Lung (tissue), 12 donors: ENCODE results near the gene SPECC1. TPM values are rescaled to one million over a fixed set of nuclear protein-coding genes. Genes with fewer than 3 reads are reported as not detected.
A peak's percentile ranks its signal among the peaks of the same experiment; 100 is the strongest.
"Not testable (repeated sequence)": the region's sequence is repeated elsewhere in the genome, so short reads cannot be mapped to it uniquely, and the experiment has no call there.

ENCODE experiments used
- ATAC-seq: fragments of 200-7000 bp; cut with Tn5 transposase; one replicate; pipeline ENCODE4 v1.9.1; 2020; ENCODE audit warnings: moderate number of reproducible peaks; ENCODE audit not compliant: insufficient read depth, low FRiP score
- DNase-seq, 3 donors: peaks; one replicate each; pipeline ENCODE4 v3.0.0-alpha.2; 2013 to 2017
- H3K27ac ChIP-seq, 2 donors: one replicate each; pipeline ENCODE4 v1.5.1; 2013; ENCODE audit warnings: mild to moderate bottlenecking in 2 of 2, moderate library complexity in 2 of 2, control low read depth in 1 of 2, inconsistent platforms in 1 of 2, low read depth in 1 of 2, low read length in 1 of 2
- H3K27me3 ChIP-seq, 3 donors: one replicate each; pipeline ENCODE4 v1.5.1; 2013; ENCODE audit warnings: low read length in 2 of 3; ENCODE audit not compliant: control insufficient read depth in 3 of 3, insufficient read depth in 3 of 3
- H3K36me3 ChIP-seq, 4 donors: one replicate each; pipeline ENCODE4 v1.5.1; 2013; ENCODE audit warnings: low read length in 4 of 4, mild to moderate bottlenecking in 1 of 4, moderate library complexity in 1 of 4; ENCODE audit not compliant: control insufficient read depth in 4 of 4, insufficient read depth in 4 of 4
- H3K4me1 ChIP-seq, 5 donors: one replicate each; pipeline ENCODE4 v1.5.1; 2013; ENCODE audit warnings: low read length in 5 of 5, mild to moderate bottlenecking in 2 of 5, moderate library complexity in 1 of 5; ENCODE audit not compliant: control insufficient read depth in 5 of 5, insufficient read depth in 5 of 5
- H3K4me3 ChIP-seq: one replicate; pipeline ENCODE4 v1.5.1; 2013; ENCODE audit warnings: mild to moderate bottlenecking, control low read depth, moderate library complexity
- H3K9ac ChIP-seq, 2 donors: one replicate each; pipeline ENCODE4 v1.5.1; 2013; ENCODE audit warnings: low read length in 2 of 2, control low read depth in 1 of 2; ENCODE audit not compliant: insufficient read depth in 1 of 2
- H3K9me3 ChIP-seq, 4 donors: one replicate each; pipeline ENCODE4 v1.5.1; 2013; ENCODE audit warnings: low read length in 3 of 4, mild to moderate bottlenecking in 1 of 4, moderate library complexity in 1 of 4; ENCODE audit not compliant: control insufficient read depth in 4 of 4, insufficient read depth in 3 of 4
- WGBS, 2 donors: extraction: QIAGEN DNeasy Blood & Tissue Kit; methylation state at CpG; one replicate each; pipeline ENCODE4 v1.1.7; 2013; 5-methylcytosine and 5-hydroxymethylcytosine counted together
- polyA plus RNA-seq, 2 donors: library from polyadenylated mRNA; stranded (reverse); fragments of 200-250 nt; gene quantifications; one replicate each; pipeline ENCODE4 v1.2.1, GENCODE V29; 2013
- total RNA-seq, 2 donors: library from RNA; depleted of rRNA in 1 of 2; stranded (reverse); fragments of >200 nt in 1 of 2; gene quantifications; one replicate each; pipeline ENCODE4 v1.2.1, GENCODE V29; 2014 to 2021
- TF ChIP-seq, protein P1 (sequence below): IDR thresholded peaks from 2 replicates; pipeline ENCODE4 v1.5.1; 2012; ENCODE audit warnings: mild to moderate bottlenecking; ENCODE audit errors: control extremely low read depth, extremely low read depth
- donor health status: control.
- donor health status: control.
- donor health status: Bipolar disorder and iron deficiency.
- donor health status: healthy.
- donor health status: DM: yes; HTN: yes; CAD: no.

The SPECC1 gene
- total and polyA plus RNA-seq, 4 donors: 8.8 to 27.1 (median 14.7) TPM

DNA sequence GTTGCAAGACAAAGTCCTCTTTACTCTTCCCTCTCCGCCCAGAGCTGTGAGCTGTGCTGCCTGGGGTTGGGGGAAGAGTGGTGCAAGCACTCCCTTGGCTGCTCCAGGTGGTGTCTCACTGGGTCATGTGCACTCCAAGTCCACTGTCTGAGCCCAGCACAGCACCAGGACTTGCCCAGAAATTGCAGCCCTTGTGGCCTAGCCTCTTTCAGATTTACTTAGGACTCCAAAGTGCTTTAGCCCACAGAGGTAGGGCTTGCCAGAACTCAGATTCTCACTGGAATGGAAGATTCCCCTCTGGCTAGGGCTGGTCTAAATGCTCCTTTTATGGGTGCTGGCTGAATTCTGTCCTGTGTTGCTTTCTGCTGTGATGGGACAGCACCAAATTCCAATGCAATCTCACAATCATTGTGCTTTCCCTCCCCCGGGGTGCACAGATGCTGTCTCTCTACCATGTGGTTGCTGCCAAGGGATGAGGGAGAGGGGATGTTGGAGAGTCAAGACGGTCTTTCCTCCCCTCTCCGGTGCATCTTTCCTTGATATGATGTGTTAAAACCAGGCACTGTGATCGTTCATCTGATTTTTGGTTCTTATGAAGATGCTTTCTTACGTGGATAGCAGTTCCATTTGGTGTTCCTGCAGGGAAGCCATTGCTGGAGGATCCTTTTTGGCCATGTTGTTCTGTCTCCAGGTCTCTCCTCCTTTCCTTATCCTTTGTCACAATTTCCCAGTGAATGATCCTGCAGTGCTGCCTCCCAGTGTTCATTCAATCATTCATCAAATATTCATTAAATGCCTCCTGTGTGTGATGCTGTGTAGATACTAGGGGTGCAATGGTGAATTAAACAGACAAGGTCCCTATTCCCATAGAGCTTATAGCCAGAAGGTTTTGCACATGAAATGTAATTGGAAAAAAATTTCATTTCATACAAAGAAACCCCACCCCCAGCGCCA lies 216.3 kb downstream of the SPECC1 start:
- ATAC-seq: no peak

DNA sequence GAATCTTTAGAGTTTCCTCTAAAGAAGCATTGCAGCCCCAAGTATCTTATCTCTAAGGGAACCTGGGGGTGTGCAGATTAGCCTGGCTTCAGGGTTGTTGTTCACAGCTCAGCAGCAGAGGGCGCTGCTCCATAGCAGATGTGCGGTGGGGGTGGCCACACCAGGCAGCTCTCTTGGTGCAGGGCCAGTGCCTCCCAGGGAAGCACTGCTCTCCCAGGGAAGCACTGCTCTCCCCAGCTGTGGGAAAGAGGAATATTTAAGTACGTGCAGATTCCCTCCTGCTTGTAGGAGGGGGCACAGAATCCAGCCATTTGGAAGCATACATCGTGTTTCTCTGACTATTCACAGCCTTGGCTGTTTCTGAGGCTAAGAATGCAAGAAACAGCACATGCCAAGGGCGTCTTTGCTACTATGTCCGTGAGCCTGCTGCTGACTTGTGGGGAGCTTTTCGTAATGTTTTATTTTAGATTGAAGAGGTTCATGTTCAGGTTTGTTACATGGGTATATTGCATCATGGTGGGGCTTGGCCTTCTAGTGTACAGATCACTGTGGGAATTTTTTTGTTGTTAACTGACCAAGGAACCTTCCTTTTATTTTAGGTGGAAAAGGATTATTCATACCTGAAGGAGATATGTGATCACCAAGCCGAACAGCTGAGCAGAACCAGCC lies 217.8 kb downstream of the SPECC1 start:
- WGBS, 2 donors: 43 to 47% methylated on average over 8 of the region's 8 CpGs
- no peak overlapping the region for H3K27ac ChIP-seq
- no peaks in the 10 kb centered on the region for H3K9me3 ChIP-seq
- DNase-seq: peak; percentile 87 to 90 (median 88)
- peak; percentile 88 for ATAC-seq
- H3K27me3 ChIP-seq: no peaks in the 10 kb centered on the region
- peaks cover 0 to 3% (median 3%) of the 10 kb centered on the region in 5 donors for H3K4me1 ChIP-seq
- TF ChIP-seq, protein P1, sequence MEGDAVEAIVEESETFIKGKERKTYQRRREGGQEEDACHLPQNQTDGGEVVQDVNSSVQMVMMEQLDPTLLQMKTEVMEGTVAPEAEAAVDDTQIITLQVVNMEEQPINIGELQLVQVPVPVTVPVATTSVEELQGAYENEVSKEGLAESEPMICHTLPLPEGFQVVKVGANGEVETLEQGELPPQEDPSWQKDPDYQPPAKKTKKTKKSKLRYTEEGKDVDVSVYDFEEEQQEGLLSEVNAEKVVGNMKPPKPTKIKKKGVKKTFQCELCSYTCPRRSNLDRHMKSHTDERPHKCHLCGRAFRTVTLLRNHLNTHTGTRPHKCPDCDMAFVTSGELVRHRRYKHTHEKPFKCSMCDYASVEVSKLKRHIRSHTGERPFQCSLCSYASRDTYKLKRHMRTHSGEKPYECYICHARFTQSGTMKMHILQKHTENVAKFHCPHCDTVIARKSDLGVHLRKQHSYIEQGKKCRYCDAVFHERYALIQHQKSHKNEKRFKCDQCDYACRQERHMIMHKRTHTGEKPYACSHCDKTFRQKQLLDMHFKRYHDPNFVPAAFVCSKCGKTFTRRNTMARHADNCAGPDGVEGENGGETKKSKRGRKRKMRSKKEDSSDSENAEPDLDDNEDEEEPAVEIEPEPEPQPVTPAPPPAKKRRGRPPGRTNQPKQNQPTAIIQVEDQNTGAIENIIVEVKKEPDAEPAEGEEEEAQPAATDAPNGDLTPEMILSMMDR: peak; percentile 35
- no peak overlapping the region for H3K9ac ChIP-seq
- H3K4me3 ChIP-seq: no peak overlapping the region
- peaks cover 0 to 2% (median 0%) of the 10 kb centered on the region in 4 donors for H3K36me3 ChIP-seq

More for the DNA sequence above, 216.3 kb downstream of the SPECC1 start:
- H3K36me3 ChIP-seq: peaks cover 0 to 2% (median 0%) of the 10 kb centered on the region in 4 donors
- no peak overlapping the region for H3K27ac ChIP-seq
- no peaks in the 10 kb centered on the region for H3K9me3 ChIP-seq
- no peak overlapping the region for H3K4me3 ChIP-seq
- no peak overlapping the region for H3K9ac ChIP-seq
- peaks cover 0 to 3% (median 3%) of the 10 kb centered on the region in 5 donors for H3K4me1 ChIP-seq
- WGBS, 2 donors: 89 to 91% methylated on average over 7 of the region's 7 CpGs
- H3K27me3 ChIP-seq: no peaks in the 10 kb centered on the region
- TF ChIP-seq, protein P1: no peak
- no peak for DNase-seq

DNA sequence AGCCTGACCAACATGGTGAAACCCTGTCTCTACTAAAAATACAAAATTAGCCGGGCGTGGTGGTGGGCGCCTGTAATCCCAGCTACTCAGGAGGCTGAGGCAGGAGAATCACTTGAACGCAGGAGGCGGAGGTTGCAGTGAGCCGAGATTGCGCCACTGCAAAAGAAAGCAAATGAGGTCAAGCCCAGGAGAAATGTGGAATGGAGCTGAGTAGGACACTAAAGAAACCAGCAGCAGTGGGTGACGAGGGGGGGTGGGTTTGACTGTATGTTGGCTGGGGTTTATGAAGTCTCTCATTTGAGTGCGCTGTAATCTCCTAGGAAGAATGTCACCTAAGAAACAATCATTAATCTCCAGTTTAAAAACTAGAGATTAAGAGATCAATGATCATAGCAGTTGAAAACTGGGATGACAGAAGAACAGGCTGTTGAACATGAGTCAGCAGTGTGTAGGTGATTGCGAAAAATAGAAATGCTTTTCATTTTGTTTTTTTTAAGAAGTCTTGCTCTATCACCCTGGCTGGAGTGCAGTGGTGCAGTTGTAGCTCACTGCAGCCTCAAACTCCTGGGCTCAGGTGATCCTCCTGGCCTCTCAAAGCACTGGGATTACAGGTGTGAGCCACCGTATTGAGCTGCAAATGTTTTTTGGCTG lies 218.7 kb downstream of the SPECC1 start:
- not testable (repeated sequence) for H3K27me3 ChIP-seq, H3K4me1 ChIP-seq, H3K9ac ChIP-seq, DNase-seq, H3K27ac ChIP-seq, ATAC-seq, H3K9me3 ChIP-seq, H3K4me3 ChIP-seq
- H3K36me3 ChIP-seq: peaks cover 0 to 10% (median 2%) of the 10 kb centered on the region in 4 donors
- WGBS, 2 donors: 87 to 92% methylated on average over 11 of the region's 11 CpGs

DNA sequence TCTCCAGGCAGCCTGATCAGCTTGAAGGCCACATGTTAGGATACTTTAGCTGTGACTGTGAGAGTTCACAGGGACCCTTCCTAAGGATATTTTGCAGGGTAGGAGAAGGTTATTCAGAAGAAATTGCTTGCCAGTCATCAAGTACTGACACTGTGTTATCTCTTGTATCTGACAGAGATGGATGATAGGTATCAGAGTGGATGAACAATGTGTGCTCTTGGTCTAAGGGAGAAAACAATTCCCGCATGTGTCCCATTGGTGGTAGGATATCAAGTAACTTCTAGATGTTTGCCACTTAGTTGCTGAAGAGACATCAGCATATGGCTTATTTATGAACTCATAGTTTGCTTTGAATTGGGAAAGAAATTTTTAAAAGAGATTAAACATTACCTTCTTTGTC lies 219.3 kb downstream of the SPECC1 start:
- TF ChIP-seq, protein P1: no peak
- no peak overlapping the region for H3K4me3 ChIP-seq
- H3K9me3 ChIP-seq: no peaks in the 10 kb centered on the region
- whole genome bisulfite sequencing, 2 donors: 83 to 100% methylated on average over 1 of the region's 1 CpG
- H3K4me1 ChIP-seq: peaks cover 0 to 3% (median 3%) of the 10 kb centered on the region in 5 donors
- no peaks in the 10 kb centered on the region for H3K27me3 ChIP-seq
- DNase-seq: no peak
- H3K36me3 ChIP-seq: peaks cover 0 to 10% (median 2%) of the 10 kb centered on the region in 4 donors
- no peak overlapping the region for H3K9ac ChIP-seq
- H3K27ac ChIP-seq: no peak overlapping the region
- no peak for ATAC-seq
